Measurements from ENCODE around the gene DLGAP1.

The DLGAP1 gene

GRCh38 chr18:3970929-3971328, 484.2 kb downstream of the DLGAP1 start:
- Histone ChIP-seq H3K14ac (ENCODE audit: low read length) (no peak overlapping the region), H3K4me3 (ENCODE audit: low read length in 2 of 2) (no peak overlapping the region), H3K18ac (ENCODE audit: low read length) (no peak overlapping the region), H4K8ac (ENCODE audit: low read depth, low read length) (no peak overlapping the region), H3K4me2 (ENCODE audit: insufficient read depth, low read length, poor library complexity, severe bottlenecking) (no peak overlapping the region), H2BK15ac (ENCODE audit: low read length) (no peak overlapping the region), H3K9ac (ENCODE audit: low read depth, low read length, poor library complexity) (no peak overlapping the region), H2AK5ac (ENCODE audit: low read depth, low read length) (no peak overlapping the region), H4K91ac (ENCODE audit: low read depth, low read length, poor library complexity) (no peak overlapping the region), H3K9me3 (replicated peaks in 1 of 2; ENCODE audit: control insufficient read depth in 2 of 2, insufficient read depth in 1 of 2, low read depth in 1 of 2, low read length in 2 of 2) (no peaks in the 10 kb centered on the region), H3K4me1 (ENCODE audit: control insufficient read depth in 2 of 2, insufficient read depth in 1 of 2, low read depth in 1 of 2, low read length in 2 of 2) (peaks cover 0 to 10% of the 10 kb centered on the region in 2 donors), H3K79me1 (ENCODE audit: low read depth, low read length) (no peaks in the 10 kb centered on the region), H2BK12ac (ENCODE audit: low read length) (no peak overlapping the region), H3K23ac (ENCODE audit: low read depth, low read length, poor library complexity) (no peak overlapping the region), H3K36me3 (replicated peaks in 1 of 2; ENCODE audit: control insufficient read depth in 2 of 2, insufficient read depth in 2 of 2, low read length in 2 of 2) (no peaks in the 10 kb centered on the region), H3K27ac (replicated peaks; ENCODE audit: low read length) (no peak overlapping the region), H3K4ac (ENCODE audit: low read length) (no peak overlapping the region), H3K27me3 (ENCODE audit: control insufficient read depth in 3 of 3, insufficient read depth in 3 of 3, low read depth in 1 of 3, low read length in 3 of 3) (no peaks in the 10 kb centered on the region), H2AFZ (ENCODE audit: low read length) (no peak overlapping the region), H2BK120ac (ENCODE audit: low read depth, low read length) (no peak overlapping the region), H2BK5ac (ENCODE audit: low read length) (no peak overlapping the region)
- no peak for DNase-seq (ENCODE audit: low spot score)
- WGBS, 2 donors (ENCODE audit: extremely low coverage in 2 of 2, insufficient read length in 2 of 2, insufficient replicate concordance in 1 of 2) = no CpG with 5 or more reads among the region's 2 CpGs

- Histone ChIP-seq H2BK12ac (ENCODE audit: low read length) (no peak overlapping the region), H3K4me2 (ENCODE audit: insufficient read depth, low read length, poor library complexity, severe bottlenecking) (no peak overlapping the region), H4K91ac (ENCODE audit: low read depth, low read length, poor library complexity) (no peak overlapping the region), H2BK120ac (ENCODE audit: low read depth, low read length) (no peak overlapping the region), H3K18ac (ENCODE audit: low read length) (no peak overlapping the region), H3K14ac (ENCODE audit: low read length) (no peak overlapping the region), H3K9ac (ENCODE audit: low read depth, low read length, poor library complexity) (no peak overlapping the region), H2AFZ (ENCODE audit: low read length) (no peak overlapping the region), H3K4ac (ENCODE audit: low read length) (no peak overlapping the region), H2BK15ac (ENCODE audit: low read length) (no peak overlapping the region), H3K79me1 (ENCODE audit: low read depth, low read length) (no peaks in the 10 kb centered on the region), H4K8ac (ENCODE audit: low read depth, low read length) (no peak overlapping the region), H3K27me3 (ENCODE audit: control insufficient read depth in 3 of 3, insufficient read depth in 3 of 3, low read depth in 1 of 3, low read length in 3 of 3) (no peaks in the 10 kb centered on the region), H3K36me3 (replicated peaks in 1 of 2; ENCODE audit: control insufficient read depth in 2 of 2, insufficient read depth in 2 of 2, low read length in 2 of 2) (no peaks in the 10 kb centered on the region), H3K4me3 (ENCODE audit: low read length in 2 of 2) (no peak overlapping the region), H2BK5ac (ENCODE audit: low read length) (no peak overlapping the region), H3K9me3 (replicated peaks in 1 of 2; ENCODE audit: control insufficient read depth in 2 of 2, insufficient read depth in 1 of 2, low read depth in 1 of 2, low read length in 2 of 2) (no peaks in the 10 kb centered on the region), H3K4me1 (ENCODE audit: control insufficient read depth in 2 of 2, insufficient read depth in 1 of 2, low read depth in 1 of 2, low read length in 2 of 2) (peaks cover 0 to 6% of the 10 kb centered on the region in 2 donors), H3K23ac (ENCODE audit: low read depth, low read length, poor library complexity) (no peak overlapping the region), H3K27ac (replicated peaks; ENCODE audit: low read length) (no peak overlapping the region), H2AK5ac (ENCODE audit: low read depth, low read length) (no peak overlapping the region)
- no CpG with 5 or more reads among the region's 4 CpGs for WGBS, 2 donors (ENCODE audit: extremely low coverage in 2 of 2, insufficient read length in 2 of 2, insufficient replicate concordance in 1 of 2)
- no peak for DNase-seq (ENCODE audit: low spot score)
These were observed 487.5 kb downstream of the DLGAP1 start for GRCh38 chr18:3967359-3968180.

- Histone ChIP-seq H3K23ac (ENCODE audit: low read depth, low read length, poor library complexity) (no peak overlapping the region), H4K91ac (ENCODE audit: low read depth, low read length, poor library complexity) (no peak overlapping the region), H3K18ac (ENCODE audit: low read length) (no peak overlapping the region), H2AFZ (ENCODE audit: low read length) (no peak overlapping the region), H2BK15ac (ENCODE audit: low read length) (no peak overlapping the region), H2BK5ac (ENCODE audit: low read length) (no peak overlapping the region), H3K14ac (ENCODE audit: low read length) (no peak overlapping the region), H3K4me3 (ENCODE audit: low read length in 2 of 2) (no peak overlapping the region), H3K27ac (replicated peaks; ENCODE audit: low read length) (no peak overlapping the region), H3K4me1 (ENCODE audit: control insufficient read depth in 2 of 2, insufficient read depth in 1 of 2, low read depth in 1 of 2, low read length in 2 of 2) (peaks cover 0 to 6% of the 10 kb centered on the region in 2 donors), H3K9ac (ENCODE audit: low read depth, low read length, poor library complexity) (no peak overlapping the region), H3K9me3 (replicated peaks in 1 of 2; ENCODE audit: control insufficient read depth in 2 of 2, insufficient read depth in 1 of 2, low read depth in 1 of 2, low read length in 2 of 2) (no peaks in the 10 kb centered on the region), H3K27me3 (ENCODE audit: control insufficient read depth in 3 of 3, insufficient read depth in 3 of 3, low read depth in 1 of 3, low read length in 3 of 3) (no peaks in the 10 kb centered on the region), H2BK12ac (ENCODE audit: low read length) (no peak overlapping the region), H3K4ac (ENCODE audit: low read length) (no peak overlapping the region), H3K79me1 (ENCODE audit: low read depth, low read length) (no peaks in the 10 kb centered on the region), H2AK5ac (ENCODE audit: low read depth, low read length) (no peak overlapping the region), H2BK120ac (ENCODE audit: low read depth, low read length) (no peak overlapping the region), H3K4me2 (ENCODE audit: insufficient read depth, low read length, poor library complexity, severe bottlenecking) (no peak overlapping the region), H4K8ac (ENCODE audit: low read depth, low read length) (no peak overlapping the region), H3K36me3 (replicated peaks in 1 of 2; ENCODE audit: control insufficient read depth in 2 of 2, insufficient read depth in 2 of 2, low read length in 2 of 2) (no peaks in the 10 kb centered on the region)
- DNase-seq (ENCODE audit: low spot score) = no peak
- whole genome bisulfite sequencing, 2 donors (ENCODE audit: extremely low coverage in 2 of 2, insufficient read length in 2 of 2, insufficient replicate concordance in 1 of 2) = no CpG with 5 or more reads among the region's 6 CpGs
These were observed 488.3 kb downstream of the DLGAP1 start for GRCh38 chr18:3966642-3967358.

GRCh38 chr18:3966246-3966641, 488.9 kb downstream of the DLGAP1 start:
- no peak overlapping the region for H3K23ac ChIP-seq (ENCODE audit: low read depth, low read length, poor library complexity)
- no peaks in the 10 kb centered on the region for H3K36me3 ChIP-seq (replicated peaks in 1 of 2; ENCODE audit: control insufficient read depth in 2 of 2, insufficient read depth in 2 of 2, low read length in 2 of 2)
- H2BK120ac ChIP-seq (ENCODE audit: low read depth, low read length) = no peak overlapping the region
- WGBS, 2 donors (ENCODE audit: extremely low coverage in 2 of 2, insufficient read length in 2 of 2, insufficient replicate concordance in 1 of 2) = no CpG with 5 or more reads among the region's 2 CpGs
- no peaks in the 10 kb centered on the region for H3K79me1 ChIP-seq (ENCODE audit: low read depth, low read length)
- DNase-seq (ENCODE audit: low spot score) = no peak
- no peak overlapping the region for H2BK5ac ChIP-seq (ENCODE audit: low read length)
- H3K14ac ChIP-seq (ENCODE audit: low read length) = no peak overlapping the region
- H3K4me3 ChIP-seq (ENCODE audit: low read length in 2 of 2) = no peak overlapping the region
- H4K8ac ChIP-seq (ENCODE audit: low read depth, low read length) = no peak overlapping the region
- H3K9ac ChIP-seq (ENCODE audit: low read depth, low read length, poor library complexity) = no peak overlapping the region
- no peak overlapping the region for H2BK15ac ChIP-seq (ENCODE audit: low read length)
- no peaks in the 10 kb centered on the region for H3K9me3 ChIP-seq (replicated peaks in 1 of 2; ENCODE audit: control insufficient read depth in 2 of 2, insufficient read depth in 1 of 2, low read depth in 1 of 2, low read length in 2 of 2)
- no peaks in the 10 kb centered on the region for H3K27me3 ChIP-seq (ENCODE audit: control insufficient read depth in 3 of 3, insufficient read depth in 3 of 3, low read depth in 1 of 3, low read length in 3 of 3)
- H3K4ac ChIP-seq (ENCODE audit: low read length) = no peak overlapping the region
- no peak overlapping the region for H2BK12ac ChIP-seq (ENCODE audit: low read length)
- peaks cover 0 to 6% of the 10 kb centered on the region in 2 donors for H3K4me1 ChIP-seq (ENCODE audit: control insufficient read depth in 2 of 2, insufficient read depth in 1 of 2, low read depth in 1 of 2, low read length in 2 of 2)
- no peak overlapping the region for H2AK5ac ChIP-seq (ENCODE audit: low read depth, low read length)
- H2AFZ ChIP-seq (ENCODE audit: low read length) = no peak overlapping the region
- no peak overlapping the region for H4K91ac ChIP-seq (ENCODE audit: low read depth, low read length, poor library complexity)
- H3K27ac ChIP-seq (replicated peaks; ENCODE audit: low read length) = no peak overlapping the region
- H3K18ac ChIP-seq (ENCODE audit: low read length) = no peak overlapping the region
- no peak overlapping the region for H3K4me2 ChIP-seq (ENCODE audit: insufficient read depth, low read length, poor library complexity, severe bottlenecking)

Data from neuronal stem cell (in vitro differentiated cells).